Measurements from ENCODE around the gene CNOT3. TPM values are rescaled to one million over a fixed set of nuclear protein-coding genes. Genes with fewer than 3 reads are reported as not detected.
"Not testable (repeated sequence)": the region's sequence is repeated elsewhere in the genome, so short reads cannot be mapped to it uniquely, and the experiment has no call there.

The CNOT3 gene
- total RNA-seq, 4 donors from 2014 or later = 18.0 to 27.9 (median 18.7) TPM

GRCh38 chr19:54169149-54169740 is 31.7 kb downstream of the CNOT3 start:
- TF ChIP-seq POLR2A (IDR thresholded peaks at IDR 0.05) (no peak), CTCF (IDR thresholded peaks at IDR 0.05) (no peak)
- 79% methylated on average over 12 to 14 of the region's 21 CpGs for WGBS, 2 donors
- H3K4me3 ChIP-seq = no peak overlapping the region
- intact Hi-C loops (cut with DNase I) = loop anchor here (10.0 kb wide), 1 partner anchor 66 kb away; no protein-coding TSS in a partner anchor
- H3K36me3 ChIP-seq = no peaks in the 10 kb centered on the region
- no peak overlapping the region for H3K27ac ChIP-seq
- no peaks in the 10 kb centered on the region for H3K9me3 ChIP-seq
- peaks cover 0 to 25% (median 0%) of the 10 kb centered on the region in 4 donors for H3K27me3 ChIP-seq
- peaks cover 17 to 42% (median 17%) of the 10 kb centered on the region in 3 donors for H3K4me1 ChIP-seq
- DNase-seq = no peak

- H3K27me3 ChIP-seq; DNase-seq; intact Hi-C loops (cut with DNase I); H3K9me3 ChIP-seq: not testable (repeated sequence)
- H3K27ac ChIP-seq = peak overlapping the region in 3 of 4 donors; percentile 14 to 73 (median 38)
- H3K36me3 ChIP-seq = peaks cover 0 to 16% (median 0%) of the 10 kb centered on the region in 3 donors
- 66 to 70% methylated on average over 8 of the region's 23 CpGs for WGBS, 2 donors
- H3K4me3 ChIP-seq = peak overlapping the region in 3 of 4 donors; percentile 50 to 65 (median 51)
- peaks cover 8 to 33% (median 11%) of the 10 kb centered on the region in 3 donors for H3K4me1 ChIP-seq
Observed at GRCh38 chr19:54171736-54172431, 34.3 kb downstream of the CNOT3 start.

- H3K4me1 ChIP-seq = peaks cover 8 to 33% (median 11%) of the 10 kb centered on the region in 3 donors
- DNase-seq = no peak
- peaks cover 0 to 4% (median 0%) of the 10 kb centered on the region in 4 donors for H3K27me3 ChIP-seq
- peaks cover 0 to 16% (median 0%) of the 10 kb centered on the region in 3 donors for H3K36me3 ChIP-seq
- WGBS, 2 donors = 6 to 26% methylated on average over 3 to 11 of the region's 13 CpGs
- H3K9me3 ChIP-seq = no peaks in the 10 kb centered on the region
- H3K27ac ChIP-seq = peak within 1 kb of the TSS; percentile 51 to 87 (median 69)
- no peak for TF ChIP-seq POLR2A (IDR thresholded peaks at IDR 0.05)
- peak in 4 of 6 experiments; percentile 35 to 55 (median 42) for TF ChIP-seq CTCF (IDR thresholded peaks at IDR 0.05)
- intact Hi-C loops (cut with DNase I) = no loop called here
- H3K4me3 ChIP-seq = peak within 1 kb of the TSS; percentile 26 to 65 (median 50)
Observed at GRCh38 chr19:54172471-54173358, 35.2 kb downstream of the CNOT3 start, which contains the start of gene TMC4. Gene TMC4 (minus strand): TSS chr19:54173160. CDS start chr19:54173117, 43 bp downstream.

- peaks cover 7 to 29% (median 9%) of the 10 kb centered on the region in 3 donors for H3K4me1 ChIP-seq
Observed at GRCh38 chr19:54173359-54173699, 35.8 kb downstream of the CNOT3 start.

More at GRCh38 chr19:54173359-54173699, 35.8 kb downstream of the CNOT3 start:
- H3K4me3 ChIP-seq = peak overlapping the region in 3 of 4 donors; percentile 50 to 65 (median 51)
- no peak for DNase-seq
- H3K9me3 ChIP-seq = no peaks in the 10 kb centered on the region
- 15 to 40% methylated on average over 3 to 8 of the region's 15 CpGs for WGBS, 2 donors
- H3K36me3 ChIP-seq = peaks cover 0 to 20% (median 0%) of the 10 kb centered on the region in 3 donors
- intact Hi-C loops (cut with DNase I) = no loop called here
- peaks cover 0 to 4% (median 0%) of the 10 kb centered on the region in 4 donors for H3K27me3 ChIP-seq
- H3K27ac ChIP-seq = peak overlapping the region in 3 of 4 donors; percentile 65 to 87 (median 73)
- TF ChIP-seq CTCF (IDR thresholded peaks at IDR 0.05) = no peak
- no peak for TF ChIP-seq POLR2A (IDR thresholded peaks at IDR 0.05)
